SU-DHL-6 (cell line): Measurements from ENCODE around the gene ACLY.
"Not testable (repeated sequence)": the region's sequence is repeated elsewhere in the genome, so short reads cannot be mapped to it uniquely, and the experiment has no call there.

ENCODE experiments used
- H2AFZ ChIP-seq: fragments of 200-600 bp; sonication (generic); 2 replicates; pipeline ENCODE4 v1.6.1; 2014; ENCODE audit warnings: low read depth, mild to moderate bottlenecking, moderate library complexity, mixed read lengths, antibody characterized with exemption, low read length; ENCODE audit not compliant: severe bottlenecking
- H3F3A ChIP-seq: fragments of 200-600 bp; shearing (Covaris generic); 2 replicates; pipeline ENCODE4 v1.6.0; 2016; ENCODE audit warnings: antibody characterized with exemption, mild to moderate bottlenecking; ENCODE audit not compliant: insufficient read depth
- H3K27ac ChIP-seq: fragments of 200-600 bp; sonication (generic); 2 replicates; pipeline ENCODE4 v1.5.1; 2016; ENCODE audit warnings: low read depth, mild to moderate bottlenecking, low read length, moderate library complexity, mixed read lengths
- H3K27me3 ChIP-seq: fragments of 200-600 bp; sonication (generic), shearing (Covaris generic); 2 replicates; pipeline ENCODE4 v1.6.0; 2014; ENCODE audit warnings: mild to moderate bottlenecking, low read length
- H3K36me3 ChIP-seq: fragments of 200-600 bp; sonication (generic); 2 replicates; pipeline ENCODE4 v1.6.1; 2014; ENCODE audit warnings: mild to moderate bottlenecking, low read length, mixed read lengths
- H3K4me2 ChIP-seq: fragments of 300-600, 200-600 bp; shearing (Covaris generic), sonication (generic); 2 replicates; pipeline ENCODE4 v1.6.0; 2014; ENCODE audit warnings: low read length, low read depth, mild to moderate bottlenecking; ENCODE audit not compliant: poor library complexity, severe bottlenecking
- H3K4me3 ChIP-seq: fragments of 200-600 bp; sonication (generic); 2 replicates; pipeline ENCODE4 v1.5.1; 2014; ENCODE audit warnings: antibody characterized with exemption, low read length, mild to moderate bottlenecking, mixed read lengths; ENCODE audit not compliant: insufficient read depth, poor library complexity, severe bottlenecking
- H3K79me2 ChIP-seq: fragments of 200-600 bp; sonication (generic); 2 replicates; pipeline ENCODE4 v1.6.1; 2014; ENCODE audit warnings: mild to moderate bottlenecking, low read length, moderate library complexity; ENCODE audit not compliant: insufficient read depth
- H3K9ac ChIP-seq: fragments of 200-600 bp; sonication (generic); 2 replicates; pipeline ENCODE4 v1.7.0; 2014; ENCODE audit warnings: mild to moderate bottlenecking, low read length
- H3K9me2 ChIP-seq: fragments of 200-600 bp; sonication (generic); replicated peaks from 2 replicates; pipeline ENCODE4 v1.6.1; 2014; ENCODE audit warnings: low read length; ENCODE audit not compliant: insufficient read depth
- H3K9me3 ChIP-seq: fragments of 200-600 bp; sonication (generic); 2 replicates; pipeline ENCODE4 v1.6.1; 2014; ENCODE audit warnings: low read length, mixed read lengths; ENCODE audit not compliant: insufficient read depth
- H4K20me1 ChIP-seq: fragments of 200-600 bp; sonication (generic); 2 replicates; pipeline ENCODE4 v1.6.1; 2014; ENCODE audit warnings: low read depth, mild to moderate bottlenecking, antibody characterized with exemption, low read length, moderate library complexity, mixed read lengths
- EZH2phosphoT487 ChIP-seq: fragments of 200-600 bp; sonication (generic), shearing (Covaris generic); conservative IDR thresholded peaks from 2 replicates; pipeline ENCODE4 v1.6.1; 2018; ENCODE audit warnings: mild to moderate bottlenecking, antibody characterized with exemption, low read length, moderate library complexity, mixed read lengths
- TF ChIP-seq, protein P1 (sequence below): fragments of 200-600 bp; sonication (generic); IDR thresholded peaks from one replicate; pipeline ENCODE4 v1.5.1; 2017; ENCODE audit warnings: antibody characterized with exemption, mild to moderate bottlenecking, low read length, moderate library complexity; ENCODE audit not compliant: insufficient read depth, poor library complexity, severe bottlenecking

Gene ACLY

DNA sequence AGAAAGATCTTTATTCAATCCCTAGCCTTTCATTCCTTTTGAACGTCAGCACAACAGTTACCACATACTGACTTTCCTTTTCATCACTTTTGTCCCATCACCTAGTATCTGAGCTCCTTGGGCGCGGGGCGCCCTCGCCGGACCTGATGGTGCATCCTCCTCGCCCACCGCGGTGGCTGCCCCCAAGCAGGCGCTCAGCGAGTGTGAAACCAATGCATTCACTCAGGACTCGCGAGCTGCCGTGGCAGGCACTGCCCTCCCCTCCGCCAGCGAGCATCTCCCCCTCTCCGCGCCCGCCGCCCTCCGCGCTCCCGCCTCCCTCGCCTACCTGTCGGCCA lies 54.3 kb downstream of the ACLY start:
- no peaks in the 10 kb centered on the region for H3K9me3 ChIP-seq
- no peaks in the 10 kb centered on the region for H3K9me2 ChIP-seq
- H3K27ac ChIP-seq = peak overlapping the region; percentile 57
- peaks cover 54% of the 10 kb centered on the region for H3K79me2 ChIP-seq
- H3K4me3 ChIP-seq = peak overlapping the region; percentile 78
- H3F3A ChIP-seq = peaks cover 24% of the 10 kb centered on the region
- no peaks in the 10 kb centered on the region for H3K27me3 ChIP-seq
- peak overlapping the region; percentile 84 for H3K9ac ChIP-seq
- TF ChIP-seq EZH2phosphoT487 = no peak
- TF ChIP-seq, protein P1, sequence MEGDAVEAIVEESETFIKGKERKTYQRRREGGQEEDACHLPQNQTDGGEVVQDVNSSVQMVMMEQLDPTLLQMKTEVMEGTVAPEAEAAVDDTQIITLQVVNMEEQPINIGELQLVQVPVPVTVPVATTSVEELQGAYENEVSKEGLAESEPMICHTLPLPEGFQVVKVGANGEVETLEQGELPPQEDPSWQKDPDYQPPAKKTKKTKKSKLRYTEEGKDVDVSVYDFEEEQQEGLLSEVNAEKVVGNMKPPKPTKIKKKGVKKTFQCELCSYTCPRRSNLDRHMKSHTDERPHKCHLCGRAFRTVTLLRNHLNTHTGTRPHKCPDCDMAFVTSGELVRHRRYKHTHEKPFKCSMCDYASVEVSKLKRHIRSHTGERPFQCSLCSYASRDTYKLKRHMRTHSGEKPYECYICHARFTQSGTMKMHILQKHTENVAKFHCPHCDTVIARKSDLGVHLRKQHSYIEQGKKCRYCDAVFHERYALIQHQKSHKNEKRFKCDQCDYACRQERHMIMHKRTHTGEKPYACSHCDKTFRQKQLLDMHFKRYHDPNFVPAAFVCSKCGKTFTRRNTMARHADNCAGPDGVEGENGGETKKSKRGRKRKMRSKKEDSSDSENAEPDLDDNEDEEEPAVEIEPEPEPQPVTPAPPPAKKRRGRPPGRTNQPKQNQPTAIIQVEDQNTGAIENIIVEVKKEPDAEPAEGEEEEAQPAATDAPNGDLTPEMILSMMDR = no peak
- H4K20me1 ChIP-seq = no peaks in the 10 kb centered on the region; the same call in 1 of the 2 replicates
- peak overlapping the region; percentile 82 for H3K4me2 ChIP-seq
- peak overlapping the region; percentile 66 for H2AFZ ChIP-seq
- peaks cover 11% of the 10 kb centered on the region; the same call in 1 of the 2 replicates for H3K36me3 ChIP-seq

DNA sequence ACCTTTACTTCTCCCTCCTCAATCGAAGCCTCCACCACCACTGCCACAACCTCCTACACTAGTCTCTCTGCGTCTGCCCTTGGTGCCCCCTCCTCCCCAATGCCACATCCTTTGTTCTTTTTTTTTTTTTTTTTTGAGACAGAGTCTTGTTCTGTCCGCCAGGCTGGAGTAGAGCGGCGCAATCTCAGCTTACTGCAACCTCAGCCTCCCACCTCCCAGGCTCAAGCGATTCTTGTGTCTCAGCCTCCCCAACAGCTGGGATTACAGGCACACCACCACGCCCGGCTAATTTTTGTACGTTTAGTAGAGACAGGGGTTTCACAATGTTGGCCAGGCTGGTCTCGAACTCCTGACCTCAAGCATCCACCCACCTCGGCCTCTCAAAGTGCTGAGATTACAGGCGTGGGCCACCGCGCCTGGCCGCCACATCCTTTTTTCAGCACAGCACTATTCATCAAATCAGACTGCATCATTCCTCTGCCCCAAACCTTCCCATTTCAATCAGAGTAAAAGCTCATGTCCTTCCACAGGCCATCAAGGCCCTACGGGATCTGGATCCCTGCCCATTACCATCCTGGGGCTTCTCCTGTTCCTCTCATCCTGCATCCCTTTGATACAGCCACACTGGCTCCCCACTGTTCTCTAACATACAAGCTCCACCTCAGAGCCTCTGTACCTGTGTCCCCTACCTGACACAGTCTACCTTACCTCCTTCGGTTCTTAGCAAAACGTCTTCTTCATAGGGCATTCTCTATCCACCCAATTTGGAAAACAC lies 55.5 kb downstream of the ACLY start:
- Histone ChIP-seq H3K79me2 (peaks cover 65% of the 10 kb centered on the region), H3K9ac (peak overlapping the region; percentile 84)
- TF ChIP-seq, protein P1 = no peak
- TF ChIP-seq EZH2phosphoT487 = no peak

DNA sequence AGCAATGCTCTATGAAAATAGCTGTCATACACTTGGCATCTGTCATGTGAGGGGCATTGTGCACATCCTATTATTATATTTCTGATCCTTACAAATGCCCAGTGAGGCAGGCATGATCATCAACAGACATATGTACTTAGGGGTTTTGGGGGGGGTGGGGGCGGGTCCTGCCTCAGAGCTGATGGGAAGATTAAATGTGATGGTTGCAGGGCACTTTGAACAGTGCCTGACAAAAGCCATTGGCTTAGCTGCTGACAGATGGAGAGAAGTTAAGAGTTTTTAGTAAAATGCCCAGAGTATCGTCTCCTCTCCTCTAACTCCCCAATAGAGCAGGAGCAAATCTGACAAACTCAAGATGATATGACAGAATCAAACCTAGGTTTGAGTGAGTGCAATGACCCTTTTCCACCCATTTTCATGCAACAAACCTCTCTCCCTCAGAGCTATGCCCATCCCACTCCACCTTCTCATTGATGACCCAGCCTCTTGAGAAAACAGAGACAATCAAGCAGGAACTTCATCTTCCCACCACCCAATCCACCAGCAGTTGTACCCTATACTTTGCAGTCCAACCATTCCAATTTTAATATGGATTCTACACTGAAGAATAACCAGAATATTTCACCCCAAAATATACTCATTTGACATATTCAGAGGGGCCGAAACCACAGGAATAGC lies 58.4 kb downstream of the ACLY start:
- Histone ChIP-seq H3K9ac (no peak overlapping the region), H3K4me2 (no peak overlapping the region), H3K9me2 (no peaks in the 10 kb centered on the region), H3K9me3 (no peaks in the 10 kb centered on the region), H3K4me3 (no peak overlapping the region), H3K27me3 (no peaks in the 10 kb centered on the region), H3F3A (0 out of 2 replicates have a peak, but pooled peaks cover 3% of the 10 kb centered on the region), H3K79me2 (peaks cover 84% of the 10 kb centered on the region), H3K36me3 (no peaks in the 10 kb centered on the region), H2AFZ (no peak overlapping the region), H3K27ac (no peak overlapping the region), H4K20me1 (no peaks in the 10 kb centered on the region; the same call in 1 of the 2 replicates)
- TF ChIP-seq, protein P1 = no peak
- TF ChIP-seq EZH2phosphoT487 = no peak

More for the DNA sequence above, 55.5 kb downstream of the ACLY start:
- no peaks in the 10 kb centered on the region for H3K27me3 ChIP-seq
- H3K4me3 ChIP-seq = peak overlapping the region; percentile 78
- H3K9me2 ChIP-seq = no peaks in the 10 kb centered on the region
- H3K9me3 ChIP-seq = no peaks in the 10 kb centered on the region
- no peaks in the 10 kb centered on the region; the same call in 1 of the 2 replicates for H4K20me1 ChIP-seq
- H3F3A ChIP-seq = peaks cover 16% of the 10 kb centered on the region
- no peak overlapping the region for H3K27ac ChIP-seq
- H2AFZ ChIP-seq = no peak overlapping the region
- peaks cover 6% of the 10 kb centered on the region; the same call in 1 of the 2 replicates for H3K36me3 ChIP-seq
- H3K4me2 ChIP-seq = peak overlapping the region; percentile 82

DNA sequence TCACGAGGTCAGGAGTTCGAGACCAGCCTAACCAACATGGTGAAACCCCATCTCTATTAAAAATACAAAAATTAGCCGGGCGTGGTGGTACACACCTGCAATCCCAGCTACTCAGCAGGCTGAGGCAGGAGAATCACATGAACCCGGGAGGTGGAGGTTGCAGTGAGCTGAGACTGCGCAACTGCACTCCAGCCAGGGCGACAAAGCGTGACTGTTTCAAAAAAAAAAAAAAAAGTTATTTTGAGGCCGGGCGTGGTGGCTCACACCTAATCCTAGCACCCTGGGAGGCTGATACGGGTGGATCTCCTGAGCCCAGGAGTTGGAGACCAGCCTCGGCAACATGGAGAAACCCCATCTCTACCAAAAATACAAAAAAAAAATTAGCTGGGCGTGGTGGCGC lies 67.4 kb downstream of the ACLY start:
- H3K36me3 ChIP-seq = peaks cover 13% of the 10 kb centered on the region
- not testable (repeated sequence) for H3K27me3 ChIP-seq, H3K4me3 ChIP-seq, H3K9me3 ChIP-seq, H4K20me1 ChIP-seq, H3K9ac ChIP-seq, H2AFZ ChIP-seq, H3K9me2 ChIP-seq
- peaks cover 79% of the 10 kb centered on the region for H3K79me2 ChIP-seq
- peak overlapping the region; percentile 87; the same call in 1 of the 2 replicates for H3K27ac ChIP-seq
- peak overlapping the region; percentile 70 for H3K4me2 ChIP-seq
- H3F3A ChIP-seq = peaks cover 49% of the 10 kb centered on the region
